Activated CD8-positive, alpha-beta T cell treated with anti-CD3 and anti-CD28 coated beads, Interleukin-2, amount 10 ng/mL, durations not matched to agents 7 days and 5 days (primary cell): ENCODE data around the gene MDM1. TPM values are rescaled to one million over a fixed set of nuclear protein-coding genes. Genes with fewer than 3 reads are reported as not detected.

Experiments used
- ATAC-seq: fragments of 150-1000 bp; cut with Tn5 transposase; one replicate; pipeline ENCODE4 v1.10.0; 2021; ENCODE audit warnings: moderate library complexity
- CTCF ChIA-PET: fragments of 350-600 bp; sonication (Branson Sonifier 250); formaldehyde crosslinking; loops from one replicate; lab custom pipeline; 2021; ENCODE audit warnings: antibody characterized with exemption; lab: Charles Lee
- POLR2A ChIA-PET: fragments of 350-600 bp; sonication (Branson Sonifier 250); formaldehyde crosslinking; loops from one replicate; lab custom pipeline; 2021; ENCODE audit warnings: antibody characterized with exemption; lab: Charles Lee
- DNase-seq: peaks from one replicate; pipeline ENCODE4 v3.0.0-alpha.2; 2020
- H3K27ac Mint-ChIP-seq: one replicate; pipeline ENCODE4 v1.8.0; 2021; ENCODE audit warnings: mild to moderate bottlenecking, mixed read lengths
- H3K27me3 Mint-ChIP-seq: one replicate; pipeline ENCODE4 v1.8.0; 2021; ENCODE audit warnings: low read depth, mixed read lengths
- H3K36me3 Mint-ChIP-seq: one replicate; pipeline ENCODE4 v1.8.0; 2021; ENCODE audit warnings: low read depth, mixed read lengths
- H3K4me1 Mint-ChIP-seq: one replicate; pipeline ENCODE4 v1.8.0; 2021; ENCODE audit warnings: low read depth, mixed read lengths
- H3K4me3 Mint-ChIP-seq: one replicate; pipeline ENCODE4 v1.8.0; 2021; ENCODE audit warnings: mild to moderate bottlenecking, mixed read lengths
- H3K9me3 Mint-ChIP-seq: one replicate; pipeline ENCODE4 v1.8.0; 2022; ENCODE audit warnings: mixed read lengths; ENCODE audit not compliant: insufficient read depth
- total RNA-seq, 2 experiments: library from RNA; stranded (reverse); gene quantifications; one replicate each; pipeline ENCODE4 v1.2.3, GENCODE V29; 2021

MDM1 gene
- total RNA-seq, 2 experiments from 2014 or later, result 25.0 to 28.9 TPM

- CTCF ChIA-PET, result interaction anchor here (1.2 kb wide), 1 partner anchor 46 kb away, joined by 5 read pairs; no protein-coding TSS in a partner anchor
- no peaks in the 10 kb centered on the region for H3K9me3 Mint-ChIP-seq
- H3K4me1 Mint-ChIP-seq, result peaks cover 39% of the 10 kb centered on the region
- no peaks in the 10 kb centered on the region for H3K36me3 Mint-ChIP-seq
- DNase-seq (no peak), ATAC-seq (no peak)
- no peak overlapping the region for H3K4me3 Mint-ChIP-seq
- POLR2A ChIA-PET, result interaction anchor here (0.5 to 1.8 kb wide), 2 partner anchors 29 to 688 kb away, joined by 3 to 5 read pairs; no protein-coding TSS in a partner anchor
- peaks cover 8% of the 10 kb centered on the region for H3K27me3 Mint-ChIP-seq
- H3K27ac Mint-ChIP-seq, result no peak overlapping the region
Observed at GRCh38 chr12:68269779-68270178, 62.4 kb downstream of the MDM1 start.

- POLR2A ChIA-PET, result interaction anchor here (1.8 kb wide), 1 partner anchor 28 kb away, joined by 5 read pairs; no protein-coding TSS in a partner anchor
- Mint-ChIP-seq H3K4me1 (peaks cover 39% of the 10 kb centered on the region), H3K27ac (no peak overlapping the region)
Observed at GRCh38 chr12:68268967-68269366, 63.2 kb downstream of the MDM1 start.

GRCh38 chr12:68267892-68268396 lies 64.2 kb downstream of the MDM1 start:
- CTCF ChIA-PET, result no interaction called here
- Mint-ChIP-seq H3K36me3 (no peaks in the 10 kb centered on the region), H3K27me3 (peaks cover 21% of the 10 kb centered on the region), H3K27ac (no peak overlapping the region), H3K9me3 (no peaks in the 10 kb centered on the region), H3K4me3 (no peak overlapping the region), H3K4me1 (peaks cover 39% of the 10 kb centered on the region)
- DNase-seq (peak; percentile 32), ATAC-seq (peak; percentile 72)
- POLR2A ChIA-PET, result no interaction called here

More at GRCh38 chr12:68268967-68269366, 63.2 kb downstream of the MDM1 start:
- Mint-ChIP-seq H3K27me3 (peaks cover 16% of the 10 kb centered on the region), H3K36me3 (no peaks in the 10 kb centered on the region), H3K4me3 (no peak overlapping the region), H3K9me3 (no peaks in the 10 kb centered on the region)
- no peak for ATAC-seq
- no peak for DNase-seq
- CTCF ChIA-PET, result no interaction called here

- ChIA-PET POLR2A (no interaction called here), CTCF (no interaction called here)
- no peaks in the 10 kb centered on the region for H3K36me3 Mint-ChIP-seq
- H3K27ac Mint-ChIP-seq, result no peak overlapping the region
- H3K9me3 Mint-ChIP-seq, result no peaks in the 10 kb centered on the region
- DNase-seq (no peak), ATAC-seq (no peak)
- peaks cover 53% of the 10 kb centered on the region for H3K4me1 Mint-ChIP-seq
- no peak overlapping the region for H3K4me3 Mint-ChIP-seq
- H3K27me3 Mint-ChIP-seq, result peaks cover 18% of the 10 kb centered on the region
Observed at GRCh38 chr12:68264857-68265256, 67.3 kb downstream of the MDM1 start.

- no peak overlapping the region for H3K4me3 Mint-ChIP-seq
- DNase-seq (no peak), ATAC-seq (no peak)
- peaks cover 54% of the 10 kb centered on the region for H3K4me1 Mint-ChIP-seq
- CTCF ChIA-PET, result no interaction called here
- H3K9me3 Mint-ChIP-seq, result no peaks in the 10 kb centered on the region
- peaks cover 17% of the 10 kb centered on the region for H3K27me3 Mint-ChIP-seq
- no peaks in the 10 kb centered on the region for H3K36me3 Mint-ChIP-seq
- POLR2A ChIA-PET, result no interaction called here
- no peak overlapping the region for H3K27ac Mint-ChIP-seq
Observed at GRCh38 chr12:68264158-68264855, 67.9 kb downstream of the MDM1 start.

- Mint-ChIP-seq H3K9me3 (no peaks in the 10 kb centered on the region), H3K36me3 (no peaks in the 10 kb centered on the region), H3K27me3 (peaks cover 17% of the 10 kb centered on the region), H3K4me1 (peaks cover 51% of the 10 kb centered on the region), H3K27ac (no peak overlapping the region), H3K4me3 (no peak overlapping the region)
- ChIA-PET CTCF (no interaction called here), POLR2A (no interaction called here)
- no peak for DNase-seq
- no peak for ATAC-seq
Observed at GRCh38 chr12:68263366-68263765, 68.8 kb downstream of the MDM1 start.

- Mint-ChIP-seq H3K4me3 (no peak overlapping the region), H3K9me3 (no peaks in the 10 kb centered on the region), H3K36me3 (no peaks in the 10 kb centered on the region), H3K27me3 (peaks cover 21% of the 10 kb centered on the region), H3K27ac (no peak overlapping the region), H3K4me1 (peaks cover 38% of the 10 kb centered on the region)
- ATAC-seq (no peak), DNase-seq (no peak)
- ChIA-PET POLR2A (interaction anchor here (0.6 kb wide), 1 partner anchor 41 kb away, joined by 3 read pairs; no protein-coding TSS in a partner anchor), CTCF (interaction anchor here (0.7 to 1.7 kb wide), 4 partner anchors 10 to 222 kb away, joined by 3 to 6 read pairs (median 4); no protein-coding TSS in a partner anchor)
Observed at GRCh38 chr12:68261896-68262295, 70.3 kb downstream of the MDM1 start.

GRCh38 chr12:68260153-68260552 lies 72.0 kb downstream of the MDM1 start:
- no peak overlapping the region for H3K4me3 Mint-ChIP-seq
- ATAC-seq (no peak), DNase-seq (no peak)
- H3K27me3 Mint-ChIP-seq, result peaks cover 25% of the 10 kb centered on the region
- H3K9me3 Mint-ChIP-seq, result no peaks in the 10 kb centered on the region
- ChIA-PET CTCF (no interaction called here), POLR2A (interaction anchor here (0.6 kb wide), 1 partner anchor 96 kb away, joined by 7 read pairs; no protein-coding TSS in a partner anchor)
- H3K36me3 Mint-ChIP-seq, result no peaks in the 10 kb centered on the region
- peaks cover 33% of the 10 kb centered on the region for H3K4me1 Mint-ChIP-seq
- no peak overlapping the region for H3K27ac Mint-ChIP-seq

- Mint-ChIP-seq H3K36me3 (no peaks in the 10 kb centered on the region), H3K4me1 (peaks cover 33% of the 10 kb centered on the region)
- POLR2A ChIA-PET, result interaction anchor here (0.6 kb wide), 1 partner anchor 97 kb away, joined by 7 read pairs; no protein-coding TSS in a partner anchor
Observed at GRCh38 chr12:68259318-68259940, 72.7 kb downstream of the MDM1 start.

GRCh38 chr12:68253504-68253903 lies 78.7 kb downstream of the MDM1 start, which contains the start of gene IL22:
IL22 (minus strand) TSS chr12:68253604; CDS start chr12:68253448, 156 bp downstream.
- POLR2A ChIA-PET, result interaction anchor here (0.7 kb wide), 1 partner anchor 514 kb away, joined by 3 read pairs; no protein-coding TSS in a partner anchor
- no peaks in the 10 kb centered on the region for H3K9me3 Mint-ChIP-seq
- ATAC-seq, result no peak
- H3K36me3 Mint-ChIP-seq, result no peaks in the 10 kb centered on the region
- H3K27me3 Mint-ChIP-seq, result peaks cover 40% of the 10 kb centered on the region
- H3K4me1 Mint-ChIP-seq, result no peaks in the 10 kb centered on the region
- no peak within 1 kb of the TSS for H3K4me3 Mint-ChIP-seq
- H3K27ac Mint-ChIP-seq, result no peak within 1 kb of the TSS
- CTCF ChIA-PET, result interaction anchor here (0.6 to 1.1 kb wide), 3 partner anchors 26 to 265 kb away, joined by 3 read pairs; no protein-coding TSS in a partner anchor
- no peak for DNase-seq

More at GRCh38 chr12:68259318-68259940, 72.7 kb downstream of the MDM1 start:
- peak; percentile 63 for DNase-seq
- Mint-ChIP-seq H3K27ac (no peak overlapping the region), H3K27me3 (peaks cover 25% of the 10 kb centered on the region), H3K9me3 (no peaks in the 10 kb centered on the region), H3K4me3 (no peak overlapping the region)
- peak; percentile 83 for ATAC-seq
- CTCF ChIA-PET, result interaction anchor here (1.0 to 2.5 kb wide), 3 partner anchors 13 to 36 kb away, joined by 3 to 18 read pairs (median 4); no protein-coding TSS in a partner anchor

- ChIA-PET CTCF (no interaction called here), POLR2A (no interaction called here)
- H3K36me3 Mint-ChIP-seq, result no peaks in the 10 kb centered on the region
- H3K4me1 Mint-ChIP-seq, result no peaks in the 10 kb centered on the region
- DNase-seq, result no peak
- no peaks in the 10 kb centered on the region for H3K9me3 Mint-ChIP-seq
- H3K4me3 Mint-ChIP-seq, result no peak overlapping the region
- H3K27me3 Mint-ChIP-seq, result peaks cover 36% of the 10 kb centered on the region
- H3K27ac Mint-ChIP-seq, result no peak overlapping the region
- ATAC-seq, result no peak
Observed at GRCh38 chr12:68252077-68252476, 80.1 kb downstream of the MDM1 start.
